Panc1 (cell line): Measurements from ENCODE around the gene ERN1. TPM values are rescaled to one million over a fixed set of nuclear protein-coding genes. Genes with fewer than 3 reads are reported as not detected.

Experiments used
- ATAC-seq: fragments of 200-7000 bp; cut with Tn5 transposase; 2 replicates; pipeline ENCODE4 v1.9.1; 2020; ENCODE audit warnings: mild to moderate bottlenecking, moderate library complexity
- BruUV-seq: library from RNA; stranded (reverse); fragments of 400-500 nt; replicated peaks from 2 replicates; lab custom pipeline; 2021; lab: Mats Ljungman, UMichigan
- CTCF ChIA-PET: fragments of 300-600 bp; sonication (Branson Sonifier 250); formaldehyde crosslinking; loops from one replicate; lab custom pipeline; 2022; ENCODE audit warnings: antibody characterized with exemption; lab: Charles Lee
- POLR2A ChIA-PET: fragments of 300-600 bp; sonication (Branson Sonifier 250); formaldehyde crosslinking; loops from one replicate; lab custom pipeline; 2022; ENCODE audit warnings: antibody characterized with exemption; lab: Charles Lee
- DNase-seq: peaks from one replicate; pipeline ENCODE4 v3.0.0-alpha.2; 2010; ENCODE audit warnings: low read depth, low spot score
- H3K27ac ChIP-seq: 2 replicates; pipeline ENCODE4 v1.5.1; 2011; ENCODE audit warnings: mild to moderate bottlenecking, low read length, inconsistent platforms
- H3K27me3 ChIP-seq: fragments of 200-500 bp; sonication (Bioruptor generic); 2 replicates; pipeline ENCODE4 v1.6.0; 2014; ENCODE audit warnings: low read length, inconsistent platforms; ENCODE audit not compliant: control insufficient read depth, insufficient read depth
- H3K36me3 ChIP-seq: fragments of 200-500 bp; sonication (Bioruptor generic); 2 replicates; pipeline ENCODE4 v1.5.1; 2014; ENCODE audit warnings: inconsistent platforms, mild to moderate bottlenecking, low read length, moderate library complexity; ENCODE audit not compliant: control insufficient read depth, insufficient read depth
- H3K4me1 ChIP-seq: 2 replicates; pipeline ENCODE4 v1.5.1; 2011; ENCODE audit warnings: inconsistent platforms, mild to moderate bottlenecking, low read length, moderate library complexity; ENCODE audit not compliant: control insufficient read depth, insufficient read depth
- H3K4me3 ChIP-seq, 2 experiments: 2 replicates each; pipeline ENCODE4 v1.5.1; 2011 to 2012; ENCODE audit warnings: low read depth in 2 of 2, low read length in 2 of 2, mild to moderate bottlenecking in 2 of 2, inconsistent platforms in 1 of 2, moderate library complexity in 1 of 2
- H3K9me3 ChIP-seq: fragments of 200-500 bp; sonication (Bioruptor generic); 2 replicates; pipeline ENCODE4 v1.5.1; 2014; ENCODE audit warnings: low read depth, mild to moderate bottlenecking, inconsistent platforms, low read length, moderate library complexity; ENCODE audit not compliant: control insufficient read depth, insufficient read depth
- POLR2AphosphoS5 ChIP-seq: IDR thresholded peaks from 2 replicates; pipeline ENCODE4 v1.6.1; 2012; ENCODE audit warnings: mild to moderate bottlenecking, low read depth, low read length, moderate library complexity
- SIN3A ChIP-seq: IDR thresholded peaks from 2 replicates; pipeline ENCODE4 v1.6.1; 2012; ENCODE audit warnings: low read depth, mild to moderate bottlenecking, low read length, moderate library complexity, borderline replicate concordance; ENCODE audit not compliant: insufficient read depth
- TCF7L2 ChIP-seq: IDR thresholded peaks from 2 replicates; pipeline ENCODE4 v1.6.1; 2011; ENCODE audit warnings: mild to moderate bottlenecking, low read depth, low read length, inconsistent platforms
- in situ Hi-C: cut with HindIII; loops from 2 replicates; pipeline ENCODE4 v1.10.0; 2016; ENCODE audit warnings: low sequenced_read_pairs, low pct_unique_long_range_greater_than_20kb
- intact Hi-C: fragments of 100-400 bp; cut with micrococcal nuclease; formaldehyde crosslinking; loops from one replicate; pipeline ENCODE4 v1.10.0; 2022; ENCODE audit not compliant: unreplicated experiment
- total RNA-seq: library from RNA; stranded (reverse); gene quantifications from one replicate; pipeline ENCODE4 v1.2.1, GENCODE V29; 2021; ENCODE audit not compliant: unreplicated experiment
- TF ChIP-seq, protein P1 (sequence below), 2 experiments: IDR thresholded peaks; 2 replicates each; pipeline ENCODE4 v1.6.1; 2011 to 2012; ENCODE audit warnings: low read depth in 2 of 2, control low read depth in 1 of 2, low read length in 1 of 2, mild to moderate bottlenecking in 1 of 2, moderate library complexity in 1 of 2; ENCODE audit not compliant: insufficient read depth in 1 of 2
- TF ChIP-seq, protein P2 (sequence below): fragments of 450-650 bp; IDR thresholded peaks from 2 replicates; pipeline ENCODE4 v1.5.1; 2017; ENCODE audit warnings: mild to moderate bottlenecking

ERN1 gene
- total RNA-seq, 1 experiment from 2014 or later = 12.1 TPM

- TF ChIP-seq, protein P1, sequence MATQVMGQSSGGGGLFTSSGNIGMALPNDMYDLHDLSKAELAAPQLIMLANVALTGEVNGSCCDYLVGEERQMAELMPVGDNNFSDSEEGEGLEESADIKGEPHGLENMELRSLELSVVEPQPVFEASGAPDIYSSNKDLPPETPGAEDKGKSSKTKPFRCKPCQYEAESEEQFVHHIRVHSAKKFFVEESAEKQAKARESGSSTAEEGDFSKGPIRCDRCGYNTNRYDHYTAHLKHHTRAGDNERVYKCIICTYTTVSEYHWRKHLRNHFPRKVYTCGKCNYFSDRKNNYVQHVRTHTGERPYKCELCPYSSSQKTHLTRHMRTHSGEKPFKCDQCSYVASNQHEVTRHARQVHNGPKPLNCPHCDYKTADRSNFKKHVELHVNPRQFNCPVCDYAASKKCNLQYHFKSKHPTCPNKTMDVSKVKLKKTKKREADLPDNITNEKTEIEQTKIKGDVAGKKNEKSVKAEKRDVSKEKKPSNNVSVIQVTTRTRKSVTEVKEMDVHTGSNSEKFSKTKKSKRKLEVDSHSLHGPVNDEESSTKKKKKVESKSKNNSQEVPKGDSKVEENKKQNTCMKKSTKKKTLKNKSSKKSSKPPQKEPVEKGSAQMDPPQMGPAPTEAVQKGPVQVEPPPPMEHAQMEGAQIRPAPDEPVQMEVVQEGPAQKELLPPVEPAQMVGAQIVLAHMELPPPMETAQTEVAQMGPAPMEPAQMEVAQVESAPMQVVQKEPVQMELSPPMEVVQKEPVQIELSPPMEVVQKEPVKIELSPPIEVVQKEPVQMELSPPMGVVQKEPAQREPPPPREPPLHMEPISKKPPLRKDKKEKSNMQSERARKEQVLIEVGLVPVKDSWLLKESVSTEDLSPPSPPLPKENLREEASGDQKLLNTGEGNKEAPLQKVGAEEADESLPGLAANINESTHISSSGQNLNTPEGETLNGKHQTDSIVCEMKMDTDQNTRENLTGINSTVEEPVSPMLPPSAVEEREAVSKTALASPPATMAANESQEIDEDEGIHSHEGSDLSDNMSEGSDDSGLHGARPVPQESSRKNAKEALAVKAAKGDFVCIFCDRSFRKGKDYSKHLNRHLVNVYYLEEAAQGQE (IDR thresholded peaks at IDR 0.05; ENCODE audit: insufficient read depth in 1 of 2, low read depth in 2 of 2, low read length in 1 of 2) = no peak
- TF ChIP-seq TCF7L2 (no peak), POLR2AphosphoS5 (no peak), SIN3A (no peak)
- TF ChIP-seq, protein P2, sequence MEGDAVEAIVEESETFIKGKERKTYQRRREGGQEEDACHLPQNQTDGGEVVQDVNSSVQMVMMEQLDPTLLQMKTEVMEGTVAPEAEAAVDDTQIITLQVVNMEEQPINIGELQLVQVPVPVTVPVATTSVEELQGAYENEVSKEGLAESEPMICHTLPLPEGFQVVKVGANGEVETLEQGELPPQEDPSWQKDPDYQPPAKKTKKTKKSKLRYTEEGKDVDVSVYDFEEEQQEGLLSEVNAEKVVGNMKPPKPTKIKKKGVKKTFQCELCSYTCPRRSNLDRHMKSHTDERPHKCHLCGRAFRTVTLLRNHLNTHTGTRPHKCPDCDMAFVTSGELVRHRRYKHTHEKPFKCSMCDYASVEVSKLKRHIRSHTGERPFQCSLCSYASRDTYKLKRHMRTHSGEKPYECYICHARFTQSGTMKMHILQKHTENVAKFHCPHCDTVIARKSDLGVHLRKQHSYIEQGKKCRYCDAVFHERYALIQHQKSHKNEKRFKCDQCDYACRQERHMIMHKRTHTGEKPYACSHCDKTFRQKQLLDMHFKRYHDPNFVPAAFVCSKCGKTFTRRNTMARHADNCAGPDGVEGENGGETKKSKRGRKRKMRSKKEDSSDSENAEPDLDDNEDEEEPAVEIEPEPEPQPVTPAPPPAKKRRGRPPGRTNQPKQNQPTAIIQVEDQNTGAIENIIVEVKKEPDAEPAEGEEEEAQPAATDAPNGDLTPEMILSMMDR = no peak
- ChIA-PET POLR2A (no interaction called here), CTCF (no interaction called here)
- H3K4me1 ChIP-seq = no peaks in the 10 kb centered on the region
- no TSS peak for BruUV-seq
- H3K9me3 ChIP-seq = no peaks in the 10 kb centered on the region
- H3K27ac ChIP-seq = no peak overlapping the region
- intact Hi-C loops (no loop called here), in situ Hi-C loops (no loop called here)
- H3K4me3 ChIP-seq = no peak overlapping the region
- no peaks in the 10 kb centered on the region for H3K36me3 ChIP-seq
- no peak for DNase-seq
- no peak for ATAC-seq
- peaks cover 3% of the 10 kb centered on the region; the same call in 1 of the 2 replicates for H3K27me3 ChIP-seq
These were observed 128.0 kb downstream of the ERN1 start for GRCh38 chr17:64001763-64002529.

- Histone ChIP-seq H3K27ac (no peak overlapping the region), H3K4me1 (no peaks in the 10 kb centered on the region), H3K9me3 (no peaks in the 10 kb centered on the region), H3K27me3 (peaks cover 3% of the 10 kb centered on the region; the same call in 1 of the 2 replicates), H3K36me3 (no peaks in the 10 kb centered on the region), H3K4me3 (no peak overlapping the region)
- in situ Hi-C loops (no loop called here), intact Hi-C loops (no loop called here)
- TF ChIP-seq TCF7L2 (no peak), POLR2AphosphoS5 (no peak), SIN3A (no peak)
- TF ChIP-seq, protein P2 = no peak
- TF ChIP-seq, protein P1 (IDR thresholded peaks at IDR 0.05; ENCODE audit: insufficient read depth in 1 of 2, low read depth in 2 of 2, low read length in 1 of 2) = no peak
- ChIA-PET POLR2A (no interaction called here), CTCF (no interaction called here)
- DNase-seq (no peak), ATAC-seq (no peak)
- BruUV-seq = no TSS peak
These were observed 128.8 kb downstream of the ERN1 start for GRCh38 chr17:64001091-64001579.
